Left lung (tissue), 10 donors: Measurements from ENCODE around the gene GPR15LG. TPM values are rescaled to one million over a fixed set of nuclear protein-coding genes. Genes with fewer than 3 reads are reported as not detected.

ENCODE experiments used
- ATAC-seq: fragments of 200-7000 bp; cut with Tn5 transposase; one replicate; pipeline ENCODE4 v1.9.1; 2020; ENCODE audit warnings: moderate library complexity
- DNase-seq, 4 donors: peaks; one replicate each; pipeline ENCODE4 v3.0.0-alpha.2; 2013 to 2020
- H3K27ac ChIP-seq, 2 donors: fragments of 200-600 bp; sonication (generic) in 1 of 2; one replicate each; pipeline versions ENCODE4 v1.5.0 to v1.8.0; 2020 to 2021
- H3K27me3 ChIP-seq, 2 donors: fragments of 200-600 bp; sonication (generic) in 1 of 2; one replicate each; pipeline versions ENCODE4 v1.5.0 to v1.8.0; 2020 to 2021
- H3K36me3 ChIP-seq, 2 donors: fragments of 200-600 bp; sonication (generic) in 1 of 2; one replicate each; pipeline versions ENCODE4 v1.5.0 to v1.8.0; 2020 to 2021
- H3K4me1 ChIP-seq, 2 donors: fragments of 200-600 bp; one replicate each; pipeline ENCODE4 v1.8.0; 2021
- H3K4me3 ChIP-seq, 2 donors: fragments of 200-600 bp; sonication (generic) in 1 of 2; one replicate each; pipeline versions ENCODE4 v1.5.0 to v1.8.0; 2020 to 2021; ENCODE audit warnings: mild to moderate bottlenecking in 1 of 2
- H3K9me3 ChIP-seq, 2 donors: fragments of 200-600 bp; sonication (generic) in 1 of 2; one replicate each; pipeline versions ENCODE4 v1.5.0 to v1.8.0; 2020 to 2021
- CTCF ChIP-seq, 2 donors: fragments of 200-600 bp; sonication (generic) in 1 of 2; IDR thresholded peaks; one replicate each; pipeline versions ENCODE4 v1.5.0 to v1.8.0; 2021; ENCODE audit warnings: antibody characterized with exemption in 2 of 2
- intact Hi-C, 2 donors: fragments of 100-400 bp; cut with DNase I; formaldehyde crosslinking; loops; one replicate each; pipeline versions ENCODE4 v1.11.2 to v1.14.2; 2022
- polyA plus RNA-seq, 6 donors: library from polyadenylated mRNA; unstranded; fragments of 120-200 nt; gene quantifications; one replicate each; pipeline ENCODE4 v1.2.1, GENCODE V29; 2013; ENCODE audit not compliant: insufficient read length in 6 of 6
- total RNA-seq, 2 donors: library from RNA; stranded (reverse); fragmentation: NEBNext Ultra II Directional; extraction: Animal tissue kit (Norgen Biotek cat#: 25700); gene quantifications; one replicate each; pipeline ENCODE4 v1.2.1, GENCODE V29; 2021
- donor health status: DM: no; HTN: yes; CAD: no.
- donor health status: DM: no; HTN: no; CAD: no.

The GPR15LG gene
- total and polyA plus RNA-seq, 8 donors, result not detected

- Histone ChIP-seq H3K36me3 (no peaks in the 10 kb centered on the region), H3K27ac (no peak overlapping the region), H3K9me3 (no peaks in the 10 kb centered on the region), H3K4me1 (no peaks in the 10 kb centered on the region), H3K27me3 (peaks cover 0 to 20% of the 10 kb centered on the region in 2 donors), H3K4me3 (no peak overlapping the region)
- ATAC-seq (peak; percentile 25), DNase-seq (no peak)
- TF ChIP-seq CTCF (IDR thresholded peaks at IDR 0.05), result no peak
- intact Hi-C loops, result no loop called here
Measured at GRCh38 chr10:84185526-84186175, 12.1 kb downstream of the GPR15LG start.

- ATAC-seq (no peak), DNase-seq (no peak)
- Histone ChIP-seq H3K27me3 (peaks cover 3 to 52% of the 10 kb centered on the region in 2 donors), H3K27ac (no peak overlapping the region), H3K36me3 (no peaks in the 10 kb centered on the region), H3K9me3 (no peaks in the 10 kb centered on the region), H3K4me3 (no peak overlapping the region), H3K4me1 (no peaks in the 10 kb centered on the region)
- intact Hi-C loops, result no loop called here
- TF ChIP-seq CTCF (IDR thresholded peaks at IDR 0.05), result no peak
Measured at GRCh38 chr10:84188815-84189214, 15.2 kb downstream of the GPR15LG start.

- Histone ChIP-seq H3K4me1 (peaks cover 9 to 14% of the 10 kb centered on the region in 2 donors), H3K27ac (no peak overlapping the region), H3K9me3 (no peaks in the 10 kb centered on the region), H3K36me3 (no peaks in the 10 kb centered on the region), H3K4me3 (no peak overlapping the region), H3K27me3 (peaks cover 21 to 60% of the 10 kb centered on the region in 2 donors)
- ATAC-seq (no peak), DNase-seq (peak in 1 of 4 donors; percentile 12)
- TF ChIP-seq CTCF (IDR thresholded peaks at IDR 0.05), result no peak
- intact Hi-C loops, result no loop called here
Measured at GRCh38 chr10:84190621-84191020, 17.0 kb downstream of the GPR15LG start.

GRCh38 chr10:84191106-84191505, 17.5 kb downstream of the GPR15LG start:
- Histone ChIP-seq H3K4me1 (peaks cover 9 to 14% of the 10 kb centered on the region in 2 donors), H3K9me3 (no peaks in the 10 kb centered on the region)
- intact Hi-C loops, result no loop called here

GRCh38 chr10:84193327-84193726, 19.7 kb downstream of the GPR15LG start:
- ATAC-seq (no peak), DNase-seq (no peak)
- peaks cover 9 to 14% of the 10 kb centered on the region in 2 donors for H3K4me1 ChIP-seq
- H3K9me3 ChIP-seq, result no peaks in the 10 kb centered on the region
- no peak overlapping the region for H3K4me3 ChIP-seq
- no peak for TF ChIP-seq CTCF (IDR thresholded peaks at IDR 0.05)
- H3K27me3 ChIP-seq, result peaks cover 26 to 83% of the 10 kb centered on the region in 2 donors
- H3K27ac ChIP-seq, result no peak overlapping the region
- intact Hi-C loops, result no loop called here
- H3K36me3 ChIP-seq, result no peaks in the 10 kb centered on the region

More at GRCh38 chr10:84191106-84191505, 17.5 kb downstream of the GPR15LG start:
- DNase-seq (peak in 1 of 4 donors; percentile 15), ATAC-seq (no peak)
- Histone ChIP-seq H3K36me3 (no peaks in the 10 kb centered on the region), H3K27ac (no peak overlapping the region), H3K4me3 (no peak overlapping the region), H3K27me3 (peaks cover 26 to 61% of the 10 kb centered on the region in 2 donors)
- no peak for TF ChIP-seq CTCF (IDR thresholded peaks at IDR 0.05)
